Sigmoid colon (tissue), 7 donors: ENCODE results near the gene EME2. TPM values are rescaled to one million over a fixed set of nuclear protein-coding genes. Genes with fewer than 3 reads are reported as not detected.
A peak's percentile ranks its signal among the peaks of the same experiment; 100 is the strongest.

ENCODE experiments used
- DNase-seq: peaks from one replicate; pipeline ENCODE4 v3.0.0-alpha.2; 2019
- H3K27ac ChIP-seq, 4 donors: fragments of 200-600 bp; sonication (generic); one replicate each; pipeline ENCODE4 v1.5.1; 2016 to 2019; ENCODE audit warnings: mild to moderate bottlenecking in 1 of 4
- H3K27me3 ChIP-seq, 3 donors: fragments of 200-600 bp; sonication (generic); one replicate each; pipeline ENCODE4 v1.5.1; 2019; ENCODE audit warnings: mild to moderate bottlenecking in 1 of 3
- H3K36me3 ChIP-seq, 4 donors: fragments of 200-600 bp; sonication (generic); one replicate each; pipeline ENCODE4 v1.5.1; 2016 to 2019
- H3K4me1 ChIP-seq, 4 donors: fragments of 200-600 bp; sonication (generic); one replicate each; pipeline ENCODE4 v1.5.1; 2017 to 2019
- H3K4me3 ChIP-seq, 4 donors: fragments of 200-600 bp; sonication (generic); one replicate each; pipeline ENCODE4 v1.5.1; 2017 to 2019; ENCODE audit warnings: mild to moderate bottlenecking in 2 of 4, moderate library complexity in 1 of 4
- H3K9me3 ChIP-seq, 4 donors: fragments of 200-600 bp in 3 of 4; sonication (generic) in 3 of 4; one replicate each; pipeline versions ENCODE4 v1.5.1 to v1.6.1; 2013 to 2019
- CTCF ChIP-seq, 4 experiments: fragments of 450-650 bp in 3 of 4; fragments of 200-600 bp in 1 of 4; IDR thresholded peaks; one replicate each; pipeline ENCODE4 v1.5.1; 2016 to 2019; ENCODE audit warnings: antibody characterized with exemption in 4 of 4, mild to moderate bottlenecking in 3 of 4, moderate library complexity in 2 of 4
- EP300 ChIP-seq, 4 donors: sonication (generic); formaldehyde crosslinking; IDR thresholded peaks; one replicate each; pipeline ENCODE4 v1.6.1; 2017; ENCODE audit warnings: antibody characterized with exemption in 4 of 4
- POLR2A ChIP-seq, 2 donors: fragments of 450-650 bp; IDR thresholded peaks; one replicate each; pipeline ENCODE4 v1.6.1; 2016; ENCODE audit warnings: antibody characterized with exemption in 2 of 2, mild to moderate bottlenecking in 2 of 2, moderate library complexity in 2 of 2
- POLR2AphosphoS5 ChIP-seq, 4 donors: sonication (generic); formaldehyde crosslinking; IDR thresholded peaks; one replicate each; pipeline ENCODE4 v1.6.1; 2017; ENCODE audit warnings: antibody characterized with exemption in 4 of 4
- WGBS, 2 donors: extraction: QIAGEN DNeasy Blood & Tissue Kit; methylation state at CpG; one replicate each; pipeline ENCODE4 v1.1.7; 2013; 5-methylcytosine and 5-hydroxymethylcytosine counted together
- intact Hi-C: fragments of 100-400 bp; cut with DNase I; formaldehyde crosslinking; loops from one replicate; pipeline ENCODE4 v1.15.1; 2023
- polyA plus RNA-seq, 3 donors: library from polyadenylated mRNA; stranded (reverse); fragments of 200-250 nt; gene quantifications; one replicate each; pipeline ENCODE4 v1.2.3, GENCODE V29; 2013
- total RNA-seq, 4 donors: library from RNA; depleted of rRNA; stranded (reverse); fragments of >200 nt; gene quantifications; one replicate each; pipeline ENCODE4 v1.1.0, GENCODE V29; 2016
- donor health status: healthy with polysubstance abuse.
- donor health status: Bipolar disorder and iron deficiency.
- donor health status: healthy.

Gene EME2
- total and polyA plus RNA-seq, 7 donors, result 1.8 to 17.1 (median 5.2) TPM

DNA sequence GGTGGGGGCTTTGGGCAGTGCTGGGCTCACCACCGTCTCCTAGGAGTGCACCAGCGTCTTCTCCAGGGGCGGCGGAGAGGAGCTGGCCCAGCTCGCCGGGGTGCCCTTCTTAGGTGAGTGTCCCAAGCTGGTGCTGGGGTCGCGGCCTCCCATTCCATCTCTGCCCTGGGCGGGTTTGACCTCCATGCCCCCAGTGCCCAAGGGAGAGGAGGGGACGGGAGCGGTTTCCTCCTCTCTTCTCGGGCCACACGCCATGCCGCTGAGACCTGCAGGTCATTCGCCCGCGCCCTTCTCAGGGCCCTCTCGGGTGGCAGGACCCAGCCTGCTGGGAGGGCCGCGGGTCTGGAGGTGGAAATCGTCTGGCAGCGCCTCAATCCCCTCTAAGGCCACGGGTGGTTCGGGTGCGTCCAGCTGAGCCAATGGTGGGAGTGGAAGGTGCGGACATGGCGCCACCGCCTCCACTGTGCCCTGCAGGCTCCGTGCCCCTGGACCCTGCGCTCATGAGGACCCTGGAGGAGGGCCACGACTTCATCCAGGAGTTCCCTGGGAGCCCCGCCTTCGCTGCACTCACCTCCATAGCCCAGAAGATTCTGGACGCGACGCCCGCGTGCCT, 15.6 kb downstream of the EME2 start:
- Histone ChIP-seq H3K27ac (no peak overlapping the region), H3K9me3 (no peaks in the 10 kb centered on the region), H3K4me1 (peaks cover 0 to 27% (median 21%) of the 10 kb centered on the region in 4 donors), H3K4me3 (no peak overlapping the region), H3K36me3 (peaks cover 0 to 61% (median 32%) of the 10 kb centered on the region in 4 donors), H3K27me3 (no peaks in the 10 kb centered on the region)
- intact Hi-C loops, result no loop called here
- DNase-seq, result peak; percentile 65
- WGBS, 2 donors, result 94 to 95% methylated on average over 38 of the region's 38 CpGs
- no peak for TF ChIP-seq EP300 (IDR thresholded peaks at IDR 0.05)
- TF ChIP-seq CTCF (IDR thresholded peaks at IDR 0.05), result no peak
- TF ChIP-seq POLR2AphosphoS5 (IDR thresholded peaks at IDR 0.05), result no peak
- TF ChIP-seq POLR2A (IDR thresholded peaks at IDR 0.05), result no peak

DNA sequence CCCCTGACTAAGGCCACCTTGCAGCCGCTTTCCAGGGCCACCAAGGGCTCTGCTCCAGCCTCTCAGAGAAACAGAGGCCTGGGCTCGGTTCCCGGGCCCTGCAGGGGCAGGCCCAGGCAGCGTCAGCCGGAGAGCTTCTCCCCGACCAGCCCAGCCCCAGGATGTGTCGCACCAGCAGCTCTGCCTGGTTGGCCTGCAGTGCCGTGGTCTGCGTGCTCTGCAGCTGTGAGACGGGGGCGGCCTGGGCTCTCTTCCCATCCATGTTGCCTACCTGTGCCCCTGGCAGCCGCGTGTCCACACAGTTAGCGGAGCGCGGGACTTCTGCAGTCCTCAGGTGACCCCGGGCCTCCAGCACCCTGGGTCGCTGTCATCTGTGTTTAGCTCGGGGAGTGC, 16.1 kb downstream of the EME2 start:
- Histone ChIP-seq H3K4me3 (no peak overlapping the region), H3K9me3 (no peaks in the 10 kb centered on the region), H3K27me3 (no peaks in the 10 kb centered on the region), H3K27ac (no peak overlapping the region), H3K36me3 (peaks cover 0 to 61% (median 32%) of the 10 kb centered on the region in 4 donors), H3K4me1 (peaks cover 0 to 23% (median 16%) of the 10 kb centered on the region in 4 donors)
- intact Hi-C loops, result no loop called here
- TF ChIP-seq POLR2A (IDR thresholded peaks at IDR 0.05), result no peak
- no peak for TF ChIP-seq CTCF (IDR thresholded peaks at IDR 0.05)
- no peak for TF ChIP-seq POLR2AphosphoS5 (IDR thresholded peaks at IDR 0.05)
- DNase-seq, result peak; percentile 58
- 78 to 87% methylated on average over 19 of the region's 19 CpGs for WGBS, 2 donors

GRCh38 chr16:1789643-1790045, 17.0 kb downstream of the EME2 start:
- TF ChIP-seq POLR2AphosphoS5 (IDR thresholded peaks at IDR 0.05), result no peak
- no peak for TF ChIP-seq CTCF (IDR thresholded peaks at IDR 0.05)
- no peak for TF ChIP-seq POLR2A (IDR thresholded peaks at IDR 0.05)
- no peak for TF ChIP-seq EP300 (IDR thresholded peaks at IDR 0.05)
- DNase-seq, result peak; percentile 58
- Histone ChIP-seq H3K4me3 (no peak overlapping the region), H3K4me1 (peaks cover 0 to 14% (median 7%) of the 10 kb centered on the region in 4 donors), H3K9me3 (no peaks in the 10 kb centered on the region), H3K27me3 (no peaks in the 10 kb centered on the region), H3K36me3 (peaks cover 0 to 61% (median 32%) of the 10 kb centered on the region in 4 donors), H3K27ac (no peak overlapping the region)
- intact Hi-C loops, result no loop called here
- WGBS, 2 donors, result 51 to 85% methylated on average over 25 of the region's 25 CpGs

DNA sequence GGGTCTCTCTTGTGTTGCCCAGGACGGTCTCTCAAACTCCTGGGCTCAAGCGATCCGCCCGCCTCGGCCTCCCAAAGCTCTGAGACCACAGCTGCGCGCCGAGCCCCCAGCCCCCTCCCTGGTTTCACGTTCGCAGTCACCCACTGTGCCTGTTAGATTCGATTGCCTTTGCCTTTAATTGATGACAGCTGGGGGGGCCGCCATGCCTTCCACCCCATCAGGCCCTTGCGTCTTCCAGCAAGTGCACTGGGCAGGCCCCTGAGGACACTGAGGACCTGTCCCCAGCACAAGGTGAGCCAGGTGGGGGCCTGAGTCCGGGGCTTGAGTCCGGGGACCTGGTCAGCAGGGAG, 17.6 kb downstream of the EME2 start:
- Histone ChIP-seq H3K27ac (no peak overlapping the region), H3K27me3 (no peaks in the 10 kb centered on the region), H3K36me3 (peaks cover 0 to 61% (median 32%) of the 10 kb centered on the region in 4 donors), H3K4me3 (no peak overlapping the region), H3K9me3 (no peaks in the 10 kb centered on the region), H3K4me1 (peaks cover 0 to 8% (median 1%) of the 10 kb centered on the region in 4 donors)
- intact Hi-C loops, result no loop called here
- 94 to 95% methylated on average over 15 of the region's 15 CpGs for WGBS, 2 donors
- TF ChIP-seq POLR2A (IDR thresholded peaks at IDR 0.05) (no peak), POLR2AphosphoS5 (IDR thresholded peaks at IDR 0.05) (no peak), CTCF (IDR thresholded peaks at IDR 0.05) (no peak), EP300 (IDR thresholded peaks at IDR 0.05) (no peak)
- no peak for DNase-seq
